A673 (cell line): Measurements from ENCODE around the gene CDH26. TPM values are rescaled to one million over a fixed set of nuclear protein-coding genes. Genes with fewer than 3 reads are reported as not detected.

Source experiments
- BruUV-seq: library from RNA; stranded (reverse); fragments of 400-500 nt; replicated peaks from 2 replicates; lab custom pipeline; 2021; lab: Mats Ljungman, UMichigan
- CTCF ChIA-PET: fragments of 300-600 bp; sonication (Branson Sonifier 250); formaldehyde crosslinking; loops from one replicate; lab custom pipeline; 2022; ENCODE audit warnings: antibody characterized with exemption; lab: Charles Lee
- POLR2A ChIA-PET: fragments of 300-600 bp; sonication (Branson Sonifier 250); formaldehyde crosslinking; loops from one replicate; lab custom pipeline; 2022; ENCODE audit warnings: antibody characterized with exemption; ENCODE audit not compliant: low non-redundant PET; lab: Charles Lee
- DNase-seq: peaks from one replicate; pipeline ENCODE4 v3.0.0-alpha.2; 2015; ENCODE audit warnings: low spot score
- H3K27ac ChIP-seq: fragments of 200-600 bp; sonication (generic); 2 replicates; pipeline ENCODE4 v1.5.1; 2016; ENCODE audit warnings: mixed run types, low read depth, mild to moderate bottlenecking, mixed read lengths, antibody characterized with exemption, low read length; ENCODE audit not compliant: poor library complexity, severe bottlenecking
- H3K27me3 ChIP-seq: fragments of 200-600 bp; sonication (generic); replicated peaks from 2 replicates; pipeline ENCODE4 v1.6.1; 2017; ENCODE audit warnings: mixed run types, low read depth, mild to moderate bottlenecking, mixed read lengths, antibody characterized with exemption, low read length; ENCODE audit not compliant: insufficient read depth, poor library complexity
- H3K36me3 ChIP-seq: fragments of 200-600 bp; sonication (generic); 2 replicates; pipeline ENCODE4 v1.6.1; 2016; ENCODE audit warnings: mixed run types, mild to moderate bottlenecking, mixed read lengths, antibody characterized with exemption, low read length; ENCODE audit not compliant: insufficient read depth, poor library complexity, severe bottlenecking
- H3K4me1 ChIP-seq: fragments of 200-600 bp; sonication (generic); 2 replicates; pipeline ENCODE4 v1.6.1; 2017; ENCODE audit warnings: mixed run types, mild to moderate bottlenecking, mixed read lengths, antibody characterized with exemption, low read length; ENCODE audit not compliant: insufficient read depth, poor library complexity, severe bottlenecking
- H3K4me3 ChIP-seq: fragments of 200-600 bp; sonication (generic); 2 replicates; pipeline ENCODE4 v1.5.1; 2016; ENCODE audit warnings: low read depth, mixed run types, mild to moderate bottlenecking, mixed read lengths, low read length; ENCODE audit not compliant: poor library complexity, severe bottlenecking
- H3K9me3 ChIP-seq: fragments of 200-600 bp; sonication (generic); 2 replicates; pipeline ENCODE4 v1.6.1; 2016; ENCODE audit warnings: mixed run types, low read depth, mild to moderate bottlenecking, mixed read lengths, antibody characterized with exemption, low read length; ENCODE audit not compliant: poor library complexity, severe bottlenecking
- CTCF ChIP-seq: fragments of 300-800, 200-600 bp; sonication (generic); conservative IDR thresholded peaks from 2 replicates; pipeline ENCODE4 v1.5.1; 2017; ENCODE audit warnings: low read depth, mild to moderate bottlenecking, antibody characterized with exemption, low read length, moderate library complexity, mixed read lengths
- EZH2 ChIP-seq: fragments of 200-600 bp; sonication (generic); IDR thresholded peaks from 2 replicates; pipeline ENCODE4 v1.6.1; 2017; ENCODE audit warnings: borderline replicate concordance, low read depth, mild to moderate bottlenecking, mixed read lengths, antibody characterized with exemption, low read length; ENCODE audit not compliant: poor library complexity, severe bottlenecking
- intact Hi-C: fragments of 100-400 bp; cut with micrococcal nuclease; formaldehyde crosslinking; loops from one replicate; pipeline ENCODE4 v1.10.0; 2022; ENCODE audit not compliant: unreplicated experiment
- total RNA-seq: library from RNA; stranded (reverse); gene quantifications from 2 replicates; pipeline ENCODE4 v1.2.3, GENCODE V29; 2021

Gene CDH26
- total RNA-seq, 1 experiment from 2014 or later: 0.58 TPM

- no peak for TF ChIP-seq CTCF
- no peak for TF ChIP-seq EZH2
- CTCF ChIA-PET: no interaction called here
- no TSS peak for BruUV-seq
- intact Hi-C loops: no loop called here
- POLR2A ChIA-PET: no interaction called here
- Histone ChIP-seq H3K36me3 (no peaks in the 10 kb centered on the region), H3K4me3 (no peak overlapping the region), H3K27ac (no peak overlapping the region), H3K9me3 (no peaks in the 10 kb centered on the region), H3K4me1 (no peaks in the 10 kb centered on the region), H3K27me3 (peaks cover 19% of the 10 kb centered on the region)
- DNase-seq: no peak
Measured at GRCh38 chr20:59997896-59998295, 39.7 kb downstream of the CDH26 start.

GRCh38 chr20:59999502-59999901 lies 41.3 kb downstream of the CDH26 start:
- TF ChIP-seq EZH2 (no peak), CTCF (no peak)
- Histone ChIP-seq H3K4me1 (no peaks in the 10 kb centered on the region), H3K27ac (no peak overlapping the region), H3K9me3 (no peaks in the 10 kb centered on the region), H3K27me3 (peaks cover 14% of the 10 kb centered on the region), H3K4me3 (no peak overlapping the region), H3K36me3 (no peaks in the 10 kb centered on the region)
- ChIA-PET CTCF (no interaction called here), POLR2A (no interaction called here)
- intact Hi-C loops: no loop called here
- DNase-seq: no peak
- no TSS peak for BruUV-seq

- Histone ChIP-seq H3K9me3 (no peaks in the 10 kb centered on the region), H3K4me3 (no peak overlapping the region), H3K27me3 (peaks cover 14% of the 10 kb centered on the region), H3K27ac (no peak overlapping the region), H3K36me3 (no peaks in the 10 kb centered on the region), H3K4me1 (no peaks in the 10 kb centered on the region)
- peak; percentile 14 for DNase-seq
- POLR2A ChIA-PET: no interaction called here
- TF ChIP-seq CTCF (no peak), EZH2 (no peak)
- intact Hi-C loops: no loop called here
- CTCF ChIA-PET: no interaction called here
- no TSS peak for BruUV-seq
Measured at GRCh38 chr20:60000271-60001042, 42.2 kb downstream of the CDH26 start.
